Activated naive CD4-positive, alpha-beta T cell (primary cell): ENCODE measurements around the gene RANBP1.

Experiments
- DNase-seq, 4 experiments: peaks; one replicate each; lab custom pipeline; 2025; lab: John Stamatoyannopoulos, UW

Gene RANBP1

GRCh38 chr22:20136603-20136873, 20.6 kb downstream of the RANBP1 start:
- no peak for DNase-seq

- no peak for DNase-seq
Observed at GRCh38 chr22:20137113-20137512, 21.2 kb downstream of the RANBP1 start.

- no peak for DNase-seq
Observed at GRCh38 chr22:20137671-20138416, 21.9 kb downstream of the RANBP1 start.

GRCh38 chr22:20138417-20138738, 22.5 kb downstream of the RANBP1 start:
- DNase-seq, result no peak

- DNase-seq, result no peak
Observed at GRCh38 chr22:20138868-20139267, 23.0 kb downstream of the RANBP1 start.

- no peak for DNase-seq
Observed at GRCh38 chr22:20139391-20140106, 23.6 kb downstream of the RANBP1 start.

- DNase-seq, result no peak
Observed at GRCh38 chr22:20140107-20140445, 24.2 kb downstream of the RANBP1 start.

GRCh38 chr22:20140521-20140964, 24.6 kb downstream of the RANBP1 start:
- no peak for DNase-seq

GRCh38 chr22:20141186-20142077, 25.5 kb downstream of the RANBP1 start:
- no peak for DNase-seq

- DNase-seq, result no peak
Observed at GRCh38 chr22:20142711-20143621, 27.1 kb downstream of the RANBP1 start.

- DNase-seq, result no peak
Observed at GRCh38 chr22:20143883-20144665, 28.2 kb downstream of the RANBP1 start.

GRCh38 chr22:20145206-20145831, 29.4 kb downstream of the RANBP1 start:
- DNase-seq, result no peak

- DNase-seq, result no peak
Observed at GRCh38 chr22:20145832-20146223, 29.9 kb downstream of the RANBP1 start.

GRCh38 chr22:20146777-20147176, 30.9 kb downstream of the RANBP1 start:
- DNase-seq, result no peak

GRCh38 chr22:20147237-20147988, 31.5 kb downstream of the RANBP1 start:
- DNase-seq, result no peak

GRCh38 chr22:20148414-20148813, 32.5 kb downstream of the RANBP1 start:
- DNase-seq, result no peak

- no peak for DNase-seq
Observed at GRCh38 chr22:20149257-20150250, 33.6 kb downstream of the RANBP1 start.

GRCh38 chr22:20150381-20151275, 34.7 kb downstream of the RANBP1 start, which contains the start of gene CCDC188:
CCDC188 (minus strand) TSS chr22:20151055; CDS start chr22:20150986, 69 bp downstream.
- no peak for DNase-seq
